Osteocyte (in vitro differentiated cells): ENCODE results near the gene THSD7A. TPM values are rescaled to one million over a fixed set of nuclear protein-coding genes. Genes with fewer than 3 reads are reported as not detected.

Experiments
- DNase-seq: peaks from one replicate; pipeline ENCODE4 v3.0.0; 2021; ENCODE audit warnings: mixed read lengths; ENCODE audit not compliant: unreplicated experiment; ENCODE audit errors: extremely low spot score
- H3K27ac Mint-ChIP-seq: one replicate; pipeline ENCODE4 v1.8.0; 2021; ENCODE audit warnings: mild to moderate bottlenecking, mixed read lengths; ENCODE audit not compliant: unreplicated experiment
- H3K27me3 Mint-ChIP-seq: one replicate; pipeline ENCODE4 v1.8.0; 2021; ENCODE audit warnings: mixed read lengths; ENCODE audit not compliant: unreplicated experiment
- H3K36me3 Mint-ChIP-seq: one replicate; pipeline ENCODE4 v1.8.0; 2021; ENCODE audit warnings: mixed read lengths; ENCODE audit not compliant: unreplicated experiment
- H3K4me1 Mint-ChIP-seq: one replicate; pipeline ENCODE4 v1.8.0; 2021; ENCODE audit warnings: mixed read lengths; ENCODE audit not compliant: unreplicated experiment
- H3K4me3 Mint-ChIP-seq: one replicate; pipeline ENCODE4 v1.8.0; 2021; ENCODE audit warnings: mild to moderate bottlenecking, moderate library complexity, mixed read lengths; ENCODE audit not compliant: unreplicated experiment
- H3K9me3 Mint-ChIP-seq: one replicate; pipeline ENCODE4 v1.8.0; 2021; ENCODE audit warnings: mixed read lengths; ENCODE audit not compliant: unreplicated experiment
- total RNA-seq: library from RNA; stranded (reverse); gene quantifications from 2 replicates; pipeline ENCODE4 v1.2.1, GENCODE V29; 2021
- TF ChIP-seq, protein P1 (sequence below): fragments of 200-600 bp; sonication (generic); IDR thresholded peaks from 2 replicates; pipeline ENCODE4 v1.5.0; 2021; ENCODE audit warnings: antibody characterized with exemption, mild to moderate bottlenecking, moderate library complexity

THSD7A gene
- total RNA-seq, 1 donor from 2014 or later: 2.0 TPM

DNA sequence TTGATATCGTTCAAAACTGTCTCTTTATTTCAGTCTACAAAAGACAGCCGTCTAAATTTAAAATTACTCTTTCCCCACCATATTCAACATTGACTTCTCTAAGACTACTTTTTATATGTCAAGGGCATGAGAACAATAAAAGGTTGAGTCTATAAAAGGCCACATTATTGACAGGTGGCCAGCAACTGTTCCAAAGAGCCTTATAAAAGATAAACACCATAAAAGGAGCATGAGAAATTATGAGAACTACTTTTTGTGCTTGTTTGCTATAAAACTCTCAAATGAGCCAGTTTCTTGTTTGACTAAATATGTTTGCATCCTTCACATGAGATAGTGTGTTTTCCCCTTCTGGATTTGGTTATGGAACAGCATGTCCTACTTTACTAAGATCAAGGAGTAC lies 189.2 kb downstream of the THSD7A start:
- H3K27me3 Mint-ChIP-seq: peaks cover 7% of the 10 kb centered on the region
- TF ChIP-seq, protein P1, sequence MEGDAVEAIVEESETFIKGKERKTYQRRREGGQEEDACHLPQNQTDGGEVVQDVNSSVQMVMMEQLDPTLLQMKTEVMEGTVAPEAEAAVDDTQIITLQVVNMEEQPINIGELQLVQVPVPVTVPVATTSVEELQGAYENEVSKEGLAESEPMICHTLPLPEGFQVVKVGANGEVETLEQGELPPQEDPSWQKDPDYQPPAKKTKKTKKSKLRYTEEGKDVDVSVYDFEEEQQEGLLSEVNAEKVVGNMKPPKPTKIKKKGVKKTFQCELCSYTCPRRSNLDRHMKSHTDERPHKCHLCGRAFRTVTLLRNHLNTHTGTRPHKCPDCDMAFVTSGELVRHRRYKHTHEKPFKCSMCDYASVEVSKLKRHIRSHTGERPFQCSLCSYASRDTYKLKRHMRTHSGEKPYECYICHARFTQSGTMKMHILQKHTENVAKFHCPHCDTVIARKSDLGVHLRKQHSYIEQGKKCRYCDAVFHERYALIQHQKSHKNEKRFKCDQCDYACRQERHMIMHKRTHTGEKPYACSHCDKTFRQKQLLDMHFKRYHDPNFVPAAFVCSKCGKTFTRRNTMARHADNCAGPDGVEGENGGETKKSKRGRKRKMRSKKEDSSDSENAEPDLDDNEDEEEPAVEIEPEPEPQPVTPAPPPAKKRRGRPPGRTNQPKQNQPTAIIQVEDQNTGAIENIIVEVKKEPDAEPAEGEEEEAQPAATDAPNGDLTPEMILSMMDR: no peak
- peaks cover 6% of the 10 kb centered on the region for H3K4me1 Mint-ChIP-seq
- H3K4me3 Mint-ChIP-seq: no peak overlapping the region
- no peaks in the 10 kb centered on the region for H3K9me3 Mint-ChIP-seq
- no peak overlapping the region for H3K27ac Mint-ChIP-seq
- no peaks in the 10 kb centered on the region for H3K36me3 Mint-ChIP-seq
- no peak for DNase-seq

DNA sequence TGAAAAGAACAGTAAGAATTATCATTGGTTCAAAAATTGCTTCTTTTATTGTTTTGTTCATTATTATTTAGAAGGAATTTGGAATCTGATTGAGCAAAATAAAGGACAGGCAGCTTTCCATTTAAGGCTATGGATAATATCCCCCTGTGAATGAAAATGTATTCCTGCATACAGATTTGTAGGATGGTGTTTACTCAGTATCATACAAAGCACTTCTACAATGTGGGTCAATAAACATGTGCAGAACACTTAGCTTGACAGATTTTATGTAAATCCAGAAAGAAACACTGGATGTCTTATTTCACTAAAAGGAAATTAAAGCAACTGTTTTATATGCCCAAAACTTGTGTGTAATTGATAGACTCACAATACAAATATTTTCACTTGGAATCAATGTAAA lies 189.7 kb downstream of the THSD7A start:
- H3K4me1 Mint-ChIP-seq: peaks cover 7% of the 10 kb centered on the region
- H3K27ac Mint-ChIP-seq: no peak overlapping the region
- H3K4me3 Mint-ChIP-seq: no peak overlapping the region
- TF ChIP-seq, protein P1: no peak
- peaks cover 7% of the 10 kb centered on the region for H3K27me3 Mint-ChIP-seq
- DNase-seq: no peak
- no peaks in the 10 kb centered on the region for H3K36me3 Mint-ChIP-seq
- H3K9me3 Mint-ChIP-seq: no peaks in the 10 kb centered on the region

DNA sequence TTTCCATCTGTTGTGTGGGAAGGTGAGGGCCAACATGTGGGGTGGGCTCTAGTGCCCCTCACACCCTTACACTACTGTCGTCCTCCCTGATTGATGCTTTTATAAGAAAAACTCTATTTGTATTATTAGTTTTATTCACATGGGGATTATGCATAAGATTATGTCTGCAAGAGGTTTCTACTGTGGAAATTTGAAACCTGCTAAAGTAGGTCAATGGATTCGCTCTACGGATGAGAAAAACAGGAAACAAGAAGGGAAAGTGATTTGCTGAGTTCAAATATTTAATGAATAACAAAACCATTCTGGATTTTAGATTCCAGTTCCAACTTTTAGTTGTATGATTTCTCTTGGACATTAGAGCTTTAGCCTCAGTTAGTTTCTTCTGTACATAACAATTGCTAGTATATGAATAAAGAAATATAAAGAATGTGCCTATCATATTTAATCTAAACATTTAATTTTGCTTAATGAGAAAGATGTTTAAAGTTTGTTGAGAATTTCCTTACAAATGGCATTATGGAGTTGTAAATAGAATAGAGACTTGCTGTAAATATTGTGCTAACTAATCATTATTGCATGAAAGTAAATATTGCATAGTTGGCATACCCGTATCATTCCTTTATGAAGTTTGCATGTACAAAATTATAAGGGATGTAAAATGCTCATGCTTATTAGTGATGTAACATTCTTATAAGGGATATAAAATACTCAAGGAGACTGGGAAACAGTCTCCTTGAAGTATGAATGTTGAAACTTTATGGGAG lies 193.8 kb downstream of the THSD7A start:
- TF ChIP-seq, protein P1: no peak
- Mint-ChIP-seq H3K36me3 (no peaks in the 10 kb centered on the region), H3K27me3 (peaks cover 4% of the 10 kb centered on the region)

DNA sequence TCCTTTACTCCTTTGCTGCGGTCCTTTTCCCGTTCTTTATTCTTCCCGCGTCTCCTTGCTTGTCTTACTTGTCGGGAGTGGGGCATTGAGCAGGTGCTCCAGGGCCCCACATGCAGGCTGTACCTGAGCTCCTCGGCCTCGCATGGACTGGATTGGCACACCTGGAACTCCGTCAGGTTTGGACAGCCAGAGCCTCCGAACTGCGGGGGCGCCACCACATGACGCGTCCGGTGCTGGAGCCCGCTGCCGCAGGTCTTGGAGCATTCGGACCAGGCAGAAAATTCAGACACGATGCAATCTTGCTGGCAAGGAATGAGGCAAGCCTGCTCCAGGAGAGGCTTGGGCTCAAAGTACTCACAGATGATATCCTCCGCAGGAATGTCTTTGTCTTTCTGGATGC lies 195.7 kb downstream of the THSD7A start:
- TF ChIP-seq, protein P1: no peak
- no peak for DNase-seq
- no peak overlapping the region for H3K27ac Mint-ChIP-seq
- no peaks in the 10 kb centered on the region for H3K9me3 Mint-ChIP-seq
- no peaks in the 10 kb centered on the region for H3K36me3 Mint-ChIP-seq
- no peak overlapping the region for H3K4me3 Mint-ChIP-seq
- peaks cover 7% of the 10 kb centered on the region for H3K4me1 Mint-ChIP-seq
- H3K27me3 Mint-ChIP-seq: no peaks in the 10 kb centered on the region

More for the DNA sequence above, 193.8 kb downstream of the THSD7A start:
- Mint-ChIP-seq H3K4me1 (peaks cover 7% of the 10 kb centered on the region), H3K27ac (no peak overlapping the region), H3K9me3 (no peaks in the 10 kb centered on the region), H3K4me3 (no peak overlapping the region)
- DNase-seq: no peak

DNA sequence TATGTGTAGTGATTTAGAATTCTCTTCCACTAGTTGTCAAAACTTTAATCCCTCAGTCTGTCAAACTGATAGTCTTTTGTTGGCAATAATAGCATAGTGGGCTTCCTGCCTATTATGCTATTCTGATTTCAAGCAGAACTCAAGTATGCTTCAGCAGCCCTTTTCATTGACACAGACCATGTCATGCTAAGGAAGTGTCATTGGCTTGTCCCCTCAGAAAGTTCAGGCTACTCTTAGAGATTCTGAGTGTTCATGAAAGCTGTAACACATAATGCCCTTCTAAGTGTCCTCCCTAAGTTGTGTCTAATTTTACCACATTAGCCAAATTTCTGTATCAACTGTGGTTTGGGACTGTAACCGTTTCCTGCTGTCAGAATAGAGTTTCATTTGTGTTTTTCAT lies 198.7 kb downstream of the THSD7A start:
- peaks cover 6% of the 10 kb centered on the region for H3K4me1 Mint-ChIP-seq
- no peak overlapping the region for H3K4me3 Mint-ChIP-seq
- H3K9me3 Mint-ChIP-seq: no peaks in the 10 kb centered on the region
- no peak for DNase-seq
- TF ChIP-seq, protein P1: no peak
- H3K36me3 Mint-ChIP-seq: no peaks in the 10 kb centered on the region
- H3K27ac Mint-ChIP-seq: no peak overlapping the region
- no peaks in the 10 kb centered on the region for H3K27me3 Mint-ChIP-seq
